Loucy (cell line): Measurements from ENCODE around the gene STARD8.

Experiments used
- H2AFZ ChIP-seq: fragments of 200-600 bp; sonication (generic); 2 replicates; pipeline ENCODE4 v1.6.0; 2016; ENCODE audit warnings: antibody characterized with exemption, mild to moderate bottlenecking, low read length, moderate library complexity
- H3F3A ChIP-seq: fragments of 200-600 bp; 2 replicates; pipeline ENCODE4 v1.6.0; 2016; ENCODE audit warnings: antibody characterized with exemption, low read depth, mild to moderate bottlenecking
- H3K27me3 ChIP-seq: fragments of 200-600 bp; sonication (generic); 2 replicates; pipeline ENCODE4 v1.6.1; 2014; ENCODE audit warnings: low read length, mild to moderate bottlenecking; ENCODE audit not compliant: insufficient read depth, poor library complexity, severe bottlenecking
- H3K36me3 ChIP-seq: fragments of 200-600 bp; sonication (generic); 2 replicates; pipeline ENCODE4 v1.6.1; 2016; ENCODE audit warnings: low read length; ENCODE audit not compliant: insufficient read depth
- H3K4me1 ChIP-seq: fragments of 200-600 bp; sonication (generic); 2 replicates; pipeline ENCODE4 v1.5.1; 2014; ENCODE audit warnings: low read length, mild to moderate bottlenecking; ENCODE audit not compliant: insufficient read depth, poor library complexity, severe bottlenecking
- H3K4me2 ChIP-seq: fragments of 200-600 bp; sonication (generic); 2 replicates; pipeline ENCODE4 v1.6.0; 2014; ENCODE audit warnings: antibody characterized with exemption, low read length, low read depth, mild to moderate bottlenecking; ENCODE audit not compliant: poor library complexity, severe bottlenecking
- H3K4me3 ChIP-seq: fragments of 200-600 bp; sonication (generic); 2 replicates; pipeline ENCODE4 v1.5.1; 2014; ENCODE audit warnings: low read length, mild to moderate bottlenecking, mixed read lengths; ENCODE audit not compliant: poor library complexity, severe bottlenecking
- H3K79me2 ChIP-seq: fragments of 200-600 bp; sonication (generic); 2 replicates; pipeline ENCODE4 v1.6.1; 2014; ENCODE audit warnings: low read length; ENCODE audit not compliant: insufficient read depth
- H3K9ac ChIP-seq: fragments of 200-600 bp; sonication (generic); 2 replicates; pipeline ENCODE4 v1.6.0; 2014; ENCODE audit warnings: mild to moderate bottlenecking, low read depth, low read length, moderate library complexity; ENCODE audit not compliant: poor library complexity, severe bottlenecking
- H3K9me2 ChIP-seq: fragments of 200-600 bp; sonication (generic); replicated peaks from 2 replicates; pipeline ENCODE4 v1.6.1; 2016; ENCODE audit warnings: low read depth, low read length, mixed read lengths
- H3K9me3 ChIP-seq: fragments of 200-600 bp; sonication (generic); 2 replicates; pipeline ENCODE4 v1.6.1; 2014; ENCODE audit warnings: mild to moderate bottlenecking, antibody characterized with exemption, low read length, low read depth; ENCODE audit not compliant: insufficient read depth
- H4K20me1 ChIP-seq: fragments of 200-600 bp; sonication (generic); 2 replicates; pipeline ENCODE4 v1.6.0; 2014; ENCODE audit warnings: antibody characterized with exemption, low read length, mild to moderate bottlenecking; ENCODE audit not compliant: insufficient read depth, poor library complexity, severe bottlenecking
- EZH2phosphoT487 ChIP-seq: fragments of 200-600 bp; IDR thresholded peaks from 2 replicates; pipeline ENCODE4 v1.6.1; 2018; ENCODE audit warnings: antibody characterized with exemption, mild to moderate bottlenecking, moderate library complexity, borderline replicate concordance
- TF ChIP-seq, protein P1 (sequence below): fragments of 200-600 bp; sonication (generic); conservative IDR thresholded peaks from 2 replicates; pipeline ENCODE4 v1.5.1; 2014; ENCODE audit warnings: mild to moderate bottlenecking, antibody characterized with exemption, low read length

The STARD8 gene

DNA sequence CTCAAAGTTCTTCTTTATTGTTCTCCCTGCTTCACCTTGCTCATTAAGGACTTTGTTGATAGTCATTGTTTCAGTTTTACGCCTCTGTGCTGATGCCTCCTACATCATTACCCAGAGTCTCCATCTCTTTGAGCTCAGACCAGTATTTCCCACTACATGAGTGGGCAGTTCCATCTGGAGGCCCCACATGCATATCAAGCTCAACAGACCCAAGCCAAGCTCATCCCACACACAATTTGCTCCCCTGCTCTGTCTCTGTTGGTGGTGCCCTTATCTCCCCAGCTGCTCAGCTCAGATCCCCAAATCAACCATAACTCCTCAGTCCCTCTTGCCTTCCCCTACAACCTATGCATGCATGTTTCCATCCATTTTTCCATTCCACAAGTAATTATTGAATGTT, 96.3 kb downstream of the STARD8 start:
- no peaks in the 10 kb centered on the region for H3K36me3 ChIP-seq
- H3K27me3 ChIP-seq, result no peaks in the 10 kb centered on the region
- no peak for TF ChIP-seq EZH2phosphoT487
- TF ChIP-seq, protein P1, sequence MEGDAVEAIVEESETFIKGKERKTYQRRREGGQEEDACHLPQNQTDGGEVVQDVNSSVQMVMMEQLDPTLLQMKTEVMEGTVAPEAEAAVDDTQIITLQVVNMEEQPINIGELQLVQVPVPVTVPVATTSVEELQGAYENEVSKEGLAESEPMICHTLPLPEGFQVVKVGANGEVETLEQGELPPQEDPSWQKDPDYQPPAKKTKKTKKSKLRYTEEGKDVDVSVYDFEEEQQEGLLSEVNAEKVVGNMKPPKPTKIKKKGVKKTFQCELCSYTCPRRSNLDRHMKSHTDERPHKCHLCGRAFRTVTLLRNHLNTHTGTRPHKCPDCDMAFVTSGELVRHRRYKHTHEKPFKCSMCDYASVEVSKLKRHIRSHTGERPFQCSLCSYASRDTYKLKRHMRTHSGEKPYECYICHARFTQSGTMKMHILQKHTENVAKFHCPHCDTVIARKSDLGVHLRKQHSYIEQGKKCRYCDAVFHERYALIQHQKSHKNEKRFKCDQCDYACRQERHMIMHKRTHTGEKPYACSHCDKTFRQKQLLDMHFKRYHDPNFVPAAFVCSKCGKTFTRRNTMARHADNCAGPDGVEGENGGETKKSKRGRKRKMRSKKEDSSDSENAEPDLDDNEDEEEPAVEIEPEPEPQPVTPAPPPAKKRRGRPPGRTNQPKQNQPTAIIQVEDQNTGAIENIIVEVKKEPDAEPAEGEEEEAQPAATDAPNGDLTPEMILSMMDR, result no peak
- no peaks in the 10 kb centered on the region for H4K20me1 ChIP-seq
- no peak overlapping the region for H3K4me3 ChIP-seq
- H3F3A ChIP-seq, result no peaks in the 10 kb centered on the region
- no peaks in the 10 kb centered on the region for H3K9me3 ChIP-seq
- no peaks in the 10 kb centered on the region for H3K9me2 ChIP-seq
- no peak overlapping the region for H3K9ac ChIP-seq
- no peaks in the 10 kb centered on the region for H3K4me1 ChIP-seq
- no peak overlapping the region for H3K4me2 ChIP-seq
- H3K79me2 ChIP-seq, result no peaks in the 10 kb centered on the region
- H2AFZ ChIP-seq, result no peak overlapping the region

DNA sequence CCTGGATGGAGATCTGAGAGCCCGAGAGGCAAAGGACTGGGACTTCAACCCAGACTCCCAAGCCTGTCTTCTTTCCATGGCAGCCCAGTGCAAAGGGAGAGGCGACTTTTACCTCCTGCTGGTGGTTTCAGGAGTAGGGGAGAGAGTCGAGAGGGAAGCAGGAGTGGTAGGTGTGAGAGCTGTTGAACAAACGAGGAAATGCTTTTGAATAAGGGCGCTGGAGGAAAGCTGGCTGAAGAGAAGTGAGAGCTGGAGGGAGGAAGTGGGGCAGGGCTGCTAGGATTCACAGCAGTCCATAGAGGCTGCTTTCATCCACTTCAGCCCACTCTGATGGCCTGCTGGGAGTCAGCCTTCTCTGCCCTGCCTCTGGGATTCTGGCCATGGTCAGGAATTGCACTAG, 99.5 kb downstream of the STARD8 start:
- H2AFZ ChIP-seq, result no peak overlapping the region
- no peaks in the 10 kb centered on the region for H3K9me3 ChIP-seq
- no peaks in the 10 kb centered on the region for H3F3A ChIP-seq
- no peaks in the 10 kb centered on the region for H3K36me3 ChIP-seq
- no peaks in the 10 kb centered on the region for H3K4me1 ChIP-seq
- no peak overlapping the region for H3K9ac ChIP-seq
- TF ChIP-seq, protein P1, result no peak
- no peaks in the 10 kb centered on the region for H4K20me1 ChIP-seq
- H3K4me3 ChIP-seq, result no peak overlapping the region
- no peaks in the 10 kb centered on the region for H3K79me2 ChIP-seq
- no peak overlapping the region for H3K4me2 ChIP-seq
- no peaks in the 10 kb centered on the region for H3K27me3 ChIP-seq
- H3K9me2 ChIP-seq, result no peaks in the 10 kb centered on the region

DNA sequence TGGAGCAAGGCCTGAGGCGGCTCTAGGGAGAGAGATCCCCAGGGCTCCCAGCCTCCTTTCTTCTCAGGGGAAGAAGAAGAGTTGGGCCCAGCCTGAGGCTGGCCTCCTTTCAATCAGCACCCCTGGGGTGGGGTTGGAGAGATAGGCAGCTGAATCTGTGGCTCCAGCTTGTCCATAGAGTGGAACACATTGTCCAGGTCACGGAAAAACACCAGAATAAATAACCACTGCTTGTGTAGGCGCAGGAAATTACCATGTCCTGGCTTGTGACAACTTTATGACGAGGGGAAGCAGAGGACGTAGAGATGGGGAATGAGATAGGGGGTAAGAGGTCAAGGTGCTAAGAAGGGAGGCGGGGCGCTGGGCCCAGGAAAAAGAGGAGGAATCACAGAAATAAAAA, 100.6 kb downstream of the STARD8 start:
- no peaks in the 10 kb centered on the region for H3K79me2 ChIP-seq
- H3K4me1 ChIP-seq, result no peaks in the 10 kb centered on the region
- no peak for TF ChIP-seq EZH2phosphoT487

DNA sequence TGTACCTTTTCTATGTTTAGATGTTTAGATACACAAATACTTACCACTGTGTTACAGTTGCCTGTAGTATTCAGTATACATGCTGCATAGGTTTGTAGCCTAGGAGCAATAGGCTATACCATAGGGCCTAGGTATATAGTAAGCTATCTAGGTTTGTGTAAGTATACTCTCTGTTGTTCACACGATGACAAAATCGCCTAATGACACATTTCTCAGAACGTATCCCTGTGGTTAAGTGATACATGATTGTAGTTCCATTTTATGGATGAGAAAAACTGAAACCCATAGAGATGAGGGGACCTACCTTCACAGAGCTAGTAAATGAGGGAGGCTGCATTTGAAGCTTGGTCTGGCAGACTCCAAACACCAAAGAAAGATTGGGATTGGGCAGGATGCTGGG, 102.0 kb downstream of the STARD8 start:
- no peaks in the 10 kb centered on the region for H3K36me3 ChIP-seq
- H3K27me3 ChIP-seq, result no peaks in the 10 kb centered on the region
- no peaks in the 10 kb centered on the region for H3K9me3 ChIP-seq
- no peaks in the 10 kb centered on the region for H3K4me1 ChIP-seq
- no peak overlapping the region for H2AFZ ChIP-seq
- H3K79me2 ChIP-seq, result no peaks in the 10 kb centered on the region
- H3K9ac ChIP-seq, result no peak overlapping the region
- no peak overlapping the region for H3K4me3 ChIP-seq
- no peaks in the 10 kb centered on the region for H4K20me1 ChIP-seq
- H3K9me2 ChIP-seq, result no peaks in the 10 kb centered on the region
- H3K4me2 ChIP-seq, result no peak overlapping the region
- H3F3A ChIP-seq, result no peaks in the 10 kb centered on the region
- TF ChIP-seq EZH2phosphoT487, result no peak
- TF ChIP-seq, protein P1, result no peak

More for the DNA sequence above, 100.6 kb downstream of the STARD8 start:
- Histone ChIP-seq H4K20me1 (no peaks in the 10 kb centered on the region), H3K9me3 (no peaks in the 10 kb centered on the region), H3K9me2 (no peaks in the 10 kb centered on the region), H3K9ac (no peak overlapping the region), H3K36me3 (no peaks in the 10 kb centered on the region), H3K4me3 (no peak overlapping the region), H3F3A (no peaks in the 10 kb centered on the region), H2AFZ (no peak overlapping the region), H3K27me3 (no peaks in the 10 kb centered on the region), H3K4me2 (no peak overlapping the region)
